Chondrocyte (in vitro differentiated cells): ENCODE data around the gene RBM11. TPM values are rescaled to one million over a fixed set of nuclear protein-coding genes. Genes with fewer than 3 reads are reported as not detected.

Source experiments
- DNase-seq: peaks from one replicate; pipeline ENCODE4 v3.0.0; 2021; ENCODE audit warnings: mixed read lengths, low spot score
- H3K27ac Mint-ChIP-seq: one replicate; pipeline ENCODE4 v1.8.0; 2021; ENCODE audit warnings: mild to moderate bottlenecking, moderate library complexity, mixed read lengths; ENCODE audit not compliant: unreplicated experiment
- H3K27me3 Mint-ChIP-seq: 2 replicates; pipeline ENCODE4 v1.8.0; 2021; ENCODE audit warnings: low read depth, mixed read lengths
- H3K36me3 Mint-ChIP-seq: 2 replicates; pipeline ENCODE4 v1.8.0; 2021; ENCODE audit warnings: low read depth, mixed read lengths
- H3K4me1 Mint-ChIP-seq: 2 replicates; pipeline ENCODE4 v1.8.0; 2021; ENCODE audit warnings: low read depth, mild to moderate bottlenecking, mixed read lengths
- H3K4me3 Mint-ChIP-seq: one replicate; pipeline ENCODE4 v1.8.0; 2021; ENCODE audit warnings: mild to moderate bottlenecking, moderate library complexity, mixed read lengths; ENCODE audit not compliant: unreplicated experiment
- H3K9me3 Mint-ChIP-seq: 2 replicates; pipeline ENCODE4 v1.8.0; 2021; ENCODE audit warnings: low read depth, mixed read lengths
- total RNA-seq: library from RNA; stranded (reverse); gene quantifications from 3 replicates; pipeline ENCODE4 v1.2.1, GENCODE V29; 2021
- TF ChIP-seq, protein P1 (sequence below): fragments of 200-600 bp; sonication (generic); IDR thresholded peaks from 2 replicates; pipeline ENCODE4 v1.5.0; 2021; ENCODE audit warnings: antibody characterized with exemption, mild to moderate bottlenecking, moderate library complexity

RBM11 gene
- total RNA-seq, 1 donor from 2014 or later, result not detected

DNA sequence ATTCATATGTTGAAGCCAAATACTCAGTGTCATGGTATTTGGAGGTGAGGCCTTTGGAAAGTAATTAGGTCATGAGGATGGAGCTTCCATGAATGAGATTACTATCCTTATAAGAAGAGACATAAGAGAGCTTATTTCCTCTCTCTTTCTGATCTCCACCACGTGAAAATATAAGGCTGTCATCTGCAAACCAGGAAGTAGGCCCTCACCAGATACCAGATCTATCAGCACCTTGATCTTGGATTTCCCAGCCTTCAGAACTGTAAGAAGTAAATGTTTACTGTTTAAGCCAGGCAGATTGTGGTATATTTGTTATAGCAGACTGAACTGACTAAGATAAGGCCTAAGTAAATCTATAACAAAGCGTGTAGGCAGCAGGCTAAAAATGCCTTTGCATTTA lies 25.3 kb downstream of the RBM11 start:
- H3K27me3 Mint-ChIP-seq, result no peaks in the 10 kb centered on the region
- TF ChIP-seq, protein P1, sequence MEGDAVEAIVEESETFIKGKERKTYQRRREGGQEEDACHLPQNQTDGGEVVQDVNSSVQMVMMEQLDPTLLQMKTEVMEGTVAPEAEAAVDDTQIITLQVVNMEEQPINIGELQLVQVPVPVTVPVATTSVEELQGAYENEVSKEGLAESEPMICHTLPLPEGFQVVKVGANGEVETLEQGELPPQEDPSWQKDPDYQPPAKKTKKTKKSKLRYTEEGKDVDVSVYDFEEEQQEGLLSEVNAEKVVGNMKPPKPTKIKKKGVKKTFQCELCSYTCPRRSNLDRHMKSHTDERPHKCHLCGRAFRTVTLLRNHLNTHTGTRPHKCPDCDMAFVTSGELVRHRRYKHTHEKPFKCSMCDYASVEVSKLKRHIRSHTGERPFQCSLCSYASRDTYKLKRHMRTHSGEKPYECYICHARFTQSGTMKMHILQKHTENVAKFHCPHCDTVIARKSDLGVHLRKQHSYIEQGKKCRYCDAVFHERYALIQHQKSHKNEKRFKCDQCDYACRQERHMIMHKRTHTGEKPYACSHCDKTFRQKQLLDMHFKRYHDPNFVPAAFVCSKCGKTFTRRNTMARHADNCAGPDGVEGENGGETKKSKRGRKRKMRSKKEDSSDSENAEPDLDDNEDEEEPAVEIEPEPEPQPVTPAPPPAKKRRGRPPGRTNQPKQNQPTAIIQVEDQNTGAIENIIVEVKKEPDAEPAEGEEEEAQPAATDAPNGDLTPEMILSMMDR, result no peak
- H3K9me3 Mint-ChIP-seq, result peaks cover 9% of the 10 kb centered on the region
- no peaks in the 10 kb centered on the region for H3K36me3 Mint-ChIP-seq
- H3K4me1 Mint-ChIP-seq, result no peaks in the 10 kb centered on the region
- H3K4me3 Mint-ChIP-seq, result no peak overlapping the region
- no peak for DNase-seq
- H3K27ac Mint-ChIP-seq, result no peak overlapping the region

DNA sequence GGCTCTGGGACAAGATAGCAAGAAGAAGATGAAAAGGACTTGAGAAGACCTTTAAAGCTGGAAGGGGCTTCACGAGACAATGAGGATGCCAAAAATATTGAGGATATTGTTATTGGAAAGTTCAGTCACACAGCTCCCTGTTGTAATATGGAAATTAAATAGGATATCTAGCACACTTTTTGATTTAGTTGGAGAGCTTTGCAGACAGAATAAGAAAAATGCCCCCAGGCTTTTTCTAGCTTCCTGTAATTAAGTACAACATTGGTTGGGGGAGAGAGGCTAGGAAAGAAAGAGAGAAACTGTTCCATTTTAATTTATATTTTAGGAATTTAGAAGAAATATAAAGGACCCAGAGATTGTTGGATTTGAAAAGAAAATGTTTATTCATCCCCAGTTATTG lies 27.5 kb downstream of the RBM11 start:
- Mint-ChIP-seq H3K27me3 (no peaks in the 10 kb centered on the region), H3K4me1 (no peaks in the 10 kb centered on the region), H3K27ac (no peak overlapping the region), H3K36me3 (no peaks in the 10 kb centered on the region), H3K4me3 (no peak overlapping the region), H3K9me3 (peaks cover 12% of the 10 kb centered on the region)
- TF ChIP-seq, protein P1, result no peak
- no peak for DNase-seq

DNA sequence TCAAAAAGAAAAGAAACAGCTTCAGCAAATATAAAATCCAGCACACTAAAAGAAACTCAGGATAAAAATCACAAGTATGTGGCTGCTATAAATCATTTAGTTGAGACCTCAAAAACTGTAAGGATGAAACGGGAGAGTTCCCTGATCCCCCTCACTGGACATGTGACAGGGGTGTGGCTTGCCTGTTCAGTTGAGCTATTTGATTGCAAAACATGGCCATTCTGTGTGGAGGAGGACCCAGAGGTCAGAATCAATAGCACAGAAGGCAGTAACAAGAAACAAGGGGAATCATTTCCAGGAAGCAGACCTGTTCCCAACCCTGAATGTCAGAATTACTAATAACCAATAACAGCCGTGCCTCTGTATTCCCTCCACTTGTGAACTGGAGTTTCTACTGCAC lies 27.9 kb downstream of the RBM11 start:
- H3K36me3 Mint-ChIP-seq, result no peaks in the 10 kb centered on the region
- no peaks in the 10 kb centered on the region for H3K4me1 Mint-ChIP-seq
- H3K4me3 Mint-ChIP-seq, result no peak overlapping the region
- no peak overlapping the region for H3K27ac Mint-ChIP-seq
- no peak for DNase-seq
- H3K9me3 Mint-ChIP-seq, result peaks cover 12% of the 10 kb centered on the region
- no peaks in the 10 kb centered on the region for H3K27me3 Mint-ChIP-seq
- TF ChIP-seq, protein P1, result no peak

DNA sequence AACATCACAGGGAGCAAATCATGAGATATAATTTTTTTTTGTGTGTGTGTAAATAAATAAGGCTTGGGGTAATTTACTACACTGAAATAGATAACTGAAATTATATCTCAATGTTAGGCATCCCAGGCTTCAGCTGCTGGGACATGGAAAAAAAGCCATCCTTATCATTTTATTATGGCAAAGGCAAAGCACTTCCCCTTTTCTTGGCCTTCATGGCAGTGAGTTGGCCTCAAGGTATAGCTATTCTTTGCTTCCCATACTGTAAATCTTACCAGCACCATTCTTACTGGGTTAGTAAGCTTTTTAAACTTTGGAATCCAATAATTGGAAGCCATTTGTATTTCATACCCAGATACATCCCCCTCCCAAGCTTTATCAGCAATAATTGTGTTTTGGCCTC lies 29.0 kb downstream of the RBM11 start:
- no peaks in the 10 kb centered on the region for H3K27me3 Mint-ChIP-seq
- no peaks in the 10 kb centered on the region for H3K4me1 Mint-ChIP-seq
- no peak overlapping the region for H3K4me3 Mint-ChIP-seq
- H3K27ac Mint-ChIP-seq, result no peak overlapping the region
- TF ChIP-seq, protein P1, result no peak
- no peaks in the 10 kb centered on the region for H3K36me3 Mint-ChIP-seq
- no peak for DNase-seq
- H3K9me3 Mint-ChIP-seq, result peaks cover 16% of the 10 kb centered on the region

DNA sequence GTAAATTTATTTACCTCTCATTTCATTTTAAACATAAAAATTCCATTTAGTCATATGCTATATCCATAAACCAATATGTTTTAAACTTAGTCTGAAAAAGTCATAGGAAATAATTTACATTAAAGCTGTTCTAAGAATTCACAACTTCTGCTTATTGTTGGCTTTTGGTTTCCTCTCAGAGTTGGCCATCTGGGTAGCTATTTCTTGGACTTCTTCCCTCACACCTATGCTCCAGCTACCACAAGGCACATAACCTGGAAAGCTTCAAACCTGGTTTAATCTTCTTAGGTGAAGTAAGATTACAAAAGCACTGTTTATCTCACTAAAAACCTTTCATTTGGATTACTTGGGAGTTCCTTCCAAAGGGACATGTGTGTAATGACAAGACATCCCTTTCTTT lies 29.8 kb downstream of the RBM11 start:
- peaks cover 16% of the 10 kb centered on the region for H3K9me3 Mint-ChIP-seq
- DNase-seq, result no peak
- H3K27me3 Mint-ChIP-seq, result no peaks in the 10 kb centered on the region
- H3K4me3 Mint-ChIP-seq, result no peak overlapping the region
- TF ChIP-seq, protein P1, result no peak
- no peak overlapping the region for H3K27ac Mint-ChIP-seq
- no peaks in the 10 kb centered on the region for H3K4me1 Mint-ChIP-seq
- no peaks in the 10 kb centered on the region for H3K36me3 Mint-ChIP-seq
